IMR-90 (cell line): Measurements from ENCODE around the gene MRPL20. TPM values are rescaled to one million over a fixed set of nuclear protein-coding genes. Genes with fewer than 3 reads are reported as not detected.
A peak's percentile ranks its signal among the peaks of the same experiment; 100 is the strongest.

ENCODE experiments used
- ATAC-seq: fragments of 200-7000 bp; cut with Tn5 transposase; 2 replicates; pipeline ENCODE4 v1.9.1; 2020; ENCODE audit warnings: low read depth, mild to moderate bottlenecking, moderate library complexity
- BruUV-seq: library from RNA; stranded (reverse); fragments of 400-500 nt; replicated peaks from 2 replicates; lab custom pipeline; 2021; lab: Mats Ljungman, UMichigan
- CTCF ChIA-PET: fragments of 300-600 bp; formaldehyde crosslinking; extraction: SDS; loops from one replicate; lab custom pipeline; 2021; ENCODE audit warnings: antibody characterized with exemption; lab: Yijun Ruan, JAX
- POLR2A ChIA-PET: fragments of 300-600 bp; sonication (Branson Sonifier 250); formaldehyde crosslinking; loops from one replicate; lab custom pipeline; 2022; ENCODE audit warnings: antibody characterized with exemption; ENCODE audit not compliant: unreplicated experiment; lab: Charles Lee
- DNase-seq: peaks from one replicate; pipeline ENCODE4 v3.0.0; 2013
- H2AFZ ChIP-seq: replicated peaks from 2 replicates; pipeline ENCODE3; 2013; ENCODE audit warnings: low read length, mild to moderate bottlenecking; ENCODE audit not compliant: poor library complexity
- H2AK5ac ChIP-seq: 2 replicates; pipeline ENCODE4 v1.6.1; 2013; ENCODE audit warnings: low read depth, low read length, inconsistent platforms
- H2AK9ac ChIP-seq: replicated peaks from 2 replicates; pipeline ENCODE3; 2013; ENCODE audit warnings: mild to moderate bottlenecking, low read depth, low read length, moderate library complexity; ENCODE audit not compliant: poor library complexity
- H2BK120ac ChIP-seq: 2 replicates; pipeline ENCODE4 v1.6.1; 2013; ENCODE audit warnings: low read depth, low read length, inconsistent platforms
- H2BK15ac ChIP-seq: 3 replicates; pipeline ENCODE4 v1.6.1; 2013; ENCODE audit warnings: low read depth, low read length, inconsistent platforms
- H2BK20ac ChIP-seq: 2 replicates; pipeline ENCODE4 v1.6.1; 2013; ENCODE audit warnings: low read depth, mild to moderate bottlenecking, inconsistent platforms, low read length, moderate library complexity
- H2BK5ac ChIP-seq: 2 replicates; pipeline ENCODE4 v1.6.1; 2013; ENCODE audit warnings: mild to moderate bottlenecking, low read depth, low read length, inconsistent platforms; ENCODE audit not compliant: poor library complexity, severe bottlenecking
- H3K14ac ChIP-seq: replicated peaks from 2 replicates; pipeline ENCODE4 v1.6.1; 2013; ENCODE audit warnings: low read depth, low read length, inconsistent platforms
- H3K18ac ChIP-seq: 2 replicates; pipeline ENCODE4 v1.6.1; 2013; ENCODE audit warnings: low read depth, low read length, control low read depth
- H3K23ac ChIP-seq: 2 replicates; pipeline ENCODE4 v1.6.1; 2013; ENCODE audit warnings: low read depth, low read length, inconsistent platforms
- H3K27ac ChIP-seq: 2 replicates; pipeline ENCODE4 v1.5.1; 2013; ENCODE audit warnings: mild to moderate bottlenecking, control low read depth, low read length; ENCODE audit not compliant: insufficient read depth
- H3K27me3 ChIP-seq: 2 replicates; pipeline ENCODE4 v1.6.1; 2013; ENCODE audit warnings: low read length; ENCODE audit not compliant: control insufficient read depth, insufficient read depth
- H3K36me3 ChIP-seq: 2 replicates; pipeline ENCODE4 v1.6.1; 2013; ENCODE audit warnings: low read length, mixed read lengths; ENCODE audit not compliant: control insufficient read depth, insufficient read depth
- H3K4ac ChIP-seq: 2 replicates; pipeline ENCODE4 v1.6.1; 2013; ENCODE audit warnings: low read depth, low read length, inconsistent platforms
- H3K4me1 ChIP-seq: 2 replicates; pipeline ENCODE4 v1.6.1; 2013; ENCODE audit warnings: low read length, mixed read lengths; ENCODE audit not compliant: control insufficient read depth, insufficient read depth
- H3K4me2 ChIP-seq: 2 replicates; pipeline ENCODE4 v1.6.1; 2013; ENCODE audit warnings: low read depth, mild to moderate bottlenecking, control low read depth, low read length, moderate library complexity
- H3K4me3 ChIP-seq: 2 replicates; pipeline ENCODE4 v1.5.1; 2013; ENCODE audit warnings: low read depth, mild to moderate bottlenecking, control low read depth, low read length, moderate library complexity; ENCODE audit not compliant: insufficient read depth
- H3K56ac ChIP-seq: 2 replicates; pipeline ENCODE4 v1.6.1; 2013; ENCODE audit warnings: low read length, inconsistent platforms; ENCODE audit not compliant: insufficient read depth; ENCODE audit errors: extremely low read depth
- H3K79me1 ChIP-seq, 2 experiments: 2 replicates each; pipeline ENCODE4 v1.6.1; 2013; ENCODE audit warnings: low read length in 2 of 2, inconsistent platforms in 1 of 2, low read depth in 1 of 2
- H3K9ac ChIP-seq: 2 replicates; pipeline ENCODE4 v1.6.1; 2013; ENCODE audit warnings: low read depth, low read length, control low read depth
- H3K9me1 ChIP-seq: 2 replicates; pipeline ENCODE4 v1.6.1; 2013; ENCODE audit warnings: low read length, inconsistent platforms; ENCODE audit not compliant: insufficient read depth
- H3K9me3 ChIP-seq: 2 replicates; pipeline ENCODE4 v1.6.1; 2013; ENCODE audit warnings: low read length; ENCODE audit not compliant: control insufficient read depth, insufficient read depth
- H4K20me1 ChIP-seq: 2 replicates; pipeline ENCODE4 v1.6.1; 2013; ENCODE audit warnings: low read length, inconsistent platforms; ENCODE audit not compliant: insufficient read depth
- H4K5ac ChIP-seq: 2 replicates; pipeline ENCODE4 v1.6.1; 2013; ENCODE audit warnings: mild to moderate bottlenecking, low read depth, low read length, control low read depth
- H4K8ac ChIP-seq, 2 experiments: 2 replicates each; pipeline ENCODE4 v1.6.1; 2013; ENCODE audit warnings: low read depth in 2 of 2, low read length in 2 of 2, control low read depth in 1 of 2, inconsistent platforms in 1 of 2
- H4K91ac ChIP-seq: 2 replicates; pipeline ENCODE4 v1.6.1; 2013; ENCODE audit warnings: low read depth, low read length, inconsistent platforms; ENCODE audit not compliant: insufficient read depth
- CHD1 ChIP-seq: IDR thresholded peaks from 2 replicates; pipeline ENCODE4 v1.6.1; 2012; ENCODE audit warnings: low read depth, low read length, improper control_type of control experiment
- MXI1 ChIP-seq: IDR thresholded peaks from 2 replicates; pipeline ENCODE4 v1.6.1; 2012; ENCODE audit warnings: low read depth, mild to moderate bottlenecking, low read length, moderate library complexity, borderline replicate concordance
- POLR2A ChIP-seq: IDR thresholded peaks from 2 replicates; pipeline ENCODE4 v1.6.1; 2012; ENCODE audit warnings: mild to moderate bottlenecking, low read depth, low read length
- RCOR1 ChIP-seq: IDR thresholded peaks from 2 replicates; pipeline ENCODE4 v1.6.1; 2012; ENCODE audit warnings: mild to moderate bottlenecking, low read length, improper control_type of control experiment; ENCODE audit not compliant: insufficient replicate concordance
- SMC3 ChIP-seq: fragments of 150-350 bp; IDR thresholded peaks from 2 replicates; pipeline ENCODE4 v1.6.1; 2016; ENCODE audit warnings: low read depth, mild to moderate bottlenecking, antibody characterized with exemption, low read length, moderate library complexity
- WGBS, 2 experiments: methylation state at CpG; one replicate each; pipeline versions ENCODE4 v1.1.5 to v1.1.7; 2013; ENCODE audit warnings: missing lambda C conversion rate in 2 of 2; ENCODE audit not compliant: insufficient read length in 1 of 2; ENCODE audit errors: extremely low coverage in 2 of 2; 5-methylcytosine and 5-hydroxymethylcytosine counted together
- dilution Hi-C: fragments of 300-500 bp; cut with HindIII; formaldehyde crosslinking; loops from one replicate; pipeline ENCODE4 v1.14.3; 2018; ENCODE audit warnings: low sequenced_read_pairs; ENCODE audit not compliant: unreplicated experiment
- in situ Hi-C: fragments of 300-500 bp; cut with MboI; formaldehyde crosslinking; loops from 3 replicates; pipeline ENCODE4 v1.14.3; 2019; ENCODE audit warnings: low sequenced_read_pairs, inconsistent platforms, mixed read lengths
- intact Hi-C: fragments of 100-400 bp; cut with micrococcal nuclease; formaldehyde crosslinking; loops from 2 replicates; pipeline ENCODE4 v1.10.0; 2022
- polyA plus RNA-seq, 3 experiments: library from polyadenylated mRNA; depleted of rRNA; stranded (reverse); fragments of >200 nt; gene quantifications; 2 replicates each; pipeline ENCODE4 v1.2.3, GENCODE V29; 2012; ENCODE audit warnings: low replicate concordance in 1 of 3
- total RNA-seq: library from RNA; depleted of rRNA; stranded (reverse); fragments of >200 nt; gene quantifications from 2 replicates; pipeline ENCODE4 v1.2.3, GENCODE V29; 2012
- TF ChIP-seq, protein P1 (sequence below): fragments of 150-350 bp; IDR thresholded peaks from 2 replicates; pipeline ENCODE4 v1.6.1; 2016; ENCODE audit warnings: low read depth, mild to moderate bottlenecking, low read length, moderate library complexity, borderline replicate concordance

MRPL20 gene
- total and polyA plus RNA-seq, 2 of the 4 experiments (the other 2 are of a cell fraction): 141 to 157 TPM

DNA sequence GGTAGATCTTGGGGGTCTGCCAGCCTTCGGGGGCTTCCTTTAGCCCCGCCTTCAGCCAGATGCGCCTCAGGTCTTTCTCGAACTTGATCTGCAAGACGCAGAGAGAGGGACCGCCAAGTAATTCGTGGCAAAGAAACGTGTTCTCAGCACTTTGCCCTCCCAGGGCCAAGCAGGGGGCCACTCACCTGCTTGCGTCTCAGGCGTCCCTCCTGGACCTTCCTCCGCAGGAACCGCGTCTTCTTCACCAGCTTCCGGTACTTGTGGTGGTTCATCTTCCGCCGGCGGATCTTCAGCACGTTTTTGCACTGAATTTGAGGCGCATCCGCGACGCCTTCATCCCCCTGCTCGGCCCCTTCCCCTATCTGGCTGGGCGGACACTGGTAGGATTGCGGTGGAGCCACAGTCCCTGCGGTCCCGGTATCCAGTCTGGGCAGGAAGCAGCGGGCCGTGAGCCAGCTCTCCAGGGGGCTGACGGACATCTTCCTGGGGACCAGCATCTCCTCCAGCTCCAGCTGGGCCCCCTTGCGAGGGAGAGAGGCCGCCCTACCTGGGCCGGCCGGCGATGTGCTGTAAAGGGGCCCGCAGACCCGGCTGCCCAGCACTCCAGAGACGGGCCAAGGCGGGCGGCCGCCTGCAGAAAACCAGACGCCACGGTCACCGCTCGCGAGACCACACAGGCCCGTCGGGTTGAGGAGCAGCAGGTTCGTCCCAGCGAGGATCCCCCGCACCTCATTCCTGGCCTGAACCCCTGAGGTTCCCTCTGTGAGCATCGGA is 33.1 kb downstream of the MRPL20 start:
- Histone ChIP-seq H3K36me3 (peaks cover 8% of the 10 kb centered on the region), H4K91ac (no peak overlapping the region), H2BK20ac (no peak overlapping the region), H3K79me1 (peaks cover 3 to 50% of the 10 kb centered on the region in 2 experiments; a peak in 3 of 4 replicates), H3K4ac (peak overlapping the region; percentile 43; the same call in 1 of the 2 replicates), H3K27me3 (no peaks in the 10 kb centered on the region), H3K56ac (0 out of 2 replicates have a peak overlapping the region, but pooled peaks have one; percentile 16), H4K20me1 (peaks cover 11% of the 10 kb centered on the region; the same call in 1 of the 2 replicates), H3K4me2 (peak overlapping the region; percentile 96), H2AK5ac (peak overlapping the region; percentile 72), H2BK5ac (no peak overlapping the region), H3K9me1 (0 out of 2 replicates have a peak, but pooled peaks cover 5% of the 10 kb centered on the region), H3K4me1 (peaks cover 12% of the 10 kb centered on the region), H3K4me3 (peak overlapping the region; percentile 59), H3K18ac (no peak overlapping the region), H3K14ac (peak overlapping the region; percentile 71; the same call in 1 of the 2 replicates), H2BK120ac (0 out of 2 replicates have a peak overlapping the region, but pooled peaks have one; percentile 8), H3K27ac (peak overlapping the region; percentile 43), H3K23ac (0 out of 2 replicates have a peak overlapping the region, but pooled peaks have one; percentile 59), H4K8ac (peak overlapping the region; percentile 35 to 64; a peak in 1 of 4 replicates), H4K5ac (no peak overlapping the region), H3K9me3 (no peaks in the 10 kb centered on the region), H2AK9ac (peak overlapping the region; percentile 94), H3K9ac (peak overlapping the region; percentile 47), H2BK15ac (no peak overlapping the region), H2AFZ (peak overlapping the region; percentile 93)
- ChIA-PET CTCF (no interaction called here), POLR2A (no interaction called here)
- in situ Hi-C loops: no loop called here
- ATAC-seq (no peak), DNase-seq (no peak)
- TF ChIP-seq POLR2A (no peak), SMC3 (no peak), RCOR1 (no peak), CHD1 (no peak), MXI1 (no peak)
- TF ChIP-seq, protein P1, sequence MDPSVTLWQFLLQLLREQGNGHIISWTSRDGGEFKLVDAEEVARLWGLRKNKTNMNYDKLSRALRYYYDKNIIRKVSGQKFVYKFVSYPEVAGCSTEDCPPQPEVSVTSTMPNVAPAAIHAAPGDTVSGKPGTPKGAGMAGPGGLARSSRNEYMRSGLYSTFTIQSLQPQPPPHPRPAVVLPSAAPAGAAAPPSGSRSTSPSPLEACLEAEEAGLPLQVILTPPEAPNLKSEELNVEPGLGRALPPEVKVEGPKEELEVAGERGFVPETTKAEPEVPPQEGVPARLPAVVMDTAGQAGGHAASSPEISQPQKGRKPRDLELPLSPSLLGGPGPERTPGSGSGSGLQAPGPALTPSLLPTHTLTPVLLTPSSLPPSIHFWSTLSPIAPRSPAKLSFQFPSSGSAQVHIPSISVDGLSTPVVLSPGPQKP: no peak
- 81% methylated on average over 23 of the region's 52 CpGs; no CpG with 5 or more reads in 1 of the 2 experiments for WGBS, 2 experiments
- BruUV-seq: TSS peak; percentile 91
- intact Hi-C loops: loop anchor here (2.0 kb wide), 1 partner anchor 15 kb away; the partner anchor contains the start of gene MXRA8
- dilution Hi-C loops: no loop called here
